ENCODE measurements around the gene ACKR1.

DNA sequence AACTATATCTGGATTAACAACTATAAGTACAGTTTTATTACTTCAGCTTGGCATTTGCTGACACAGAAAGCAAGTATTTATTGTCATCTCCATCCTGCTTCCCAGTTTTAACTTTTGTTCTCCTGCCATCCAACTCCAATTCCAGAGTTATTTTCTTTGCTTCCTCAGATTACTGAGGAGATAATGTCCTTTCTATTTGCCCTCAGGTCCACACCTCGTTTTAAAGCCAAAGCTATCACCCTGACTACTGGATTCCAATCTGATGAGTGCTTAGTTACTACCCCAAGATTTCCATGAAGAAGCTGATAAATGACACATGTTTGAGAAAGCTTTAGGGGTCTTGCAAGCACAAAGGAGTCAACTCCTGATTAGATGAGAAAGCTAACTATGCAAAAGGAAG lies 25.2 kb downstream of the ACKR1 start:
- TF ChIP-seq, protein P1, sequence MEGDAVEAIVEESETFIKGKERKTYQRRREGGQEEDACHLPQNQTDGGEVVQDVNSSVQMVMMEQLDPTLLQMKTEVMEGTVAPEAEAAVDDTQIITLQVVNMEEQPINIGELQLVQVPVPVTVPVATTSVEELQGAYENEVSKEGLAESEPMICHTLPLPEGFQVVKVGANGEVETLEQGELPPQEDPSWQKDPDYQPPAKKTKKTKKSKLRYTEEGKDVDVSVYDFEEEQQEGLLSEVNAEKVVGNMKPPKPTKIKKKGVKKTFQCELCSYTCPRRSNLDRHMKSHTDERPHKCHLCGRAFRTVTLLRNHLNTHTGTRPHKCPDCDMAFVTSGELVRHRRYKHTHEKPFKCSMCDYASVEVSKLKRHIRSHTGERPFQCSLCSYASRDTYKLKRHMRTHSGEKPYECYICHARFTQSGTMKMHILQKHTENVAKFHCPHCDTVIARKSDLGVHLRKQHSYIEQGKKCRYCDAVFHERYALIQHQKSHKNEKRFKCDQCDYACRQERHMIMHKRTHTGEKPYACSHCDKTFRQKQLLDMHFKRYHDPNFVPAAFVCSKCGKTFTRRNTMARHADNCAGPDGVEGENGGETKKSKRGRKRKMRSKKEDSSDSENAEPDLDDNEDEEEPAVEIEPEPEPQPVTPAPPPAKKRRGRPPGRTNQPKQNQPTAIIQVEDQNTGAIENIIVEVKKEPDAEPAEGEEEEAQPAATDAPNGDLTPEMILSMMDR (IDR thresholded peaks at IDR 0.05), result no peak
- TF ChIP-seq POLR2AphosphoS5 (IDR thresholded peaks at IDR 0.05), result no peak

Measured in upper lobe of left lung (tissue), 4 donors.